HepG2 (cell line): ENCODE data around the gene KIF22. TPM values are rescaled to one million over a fixed set of nuclear protein-coding genes. Genes with fewer than 3 reads are reported as not detected.

Experiments
- CC2D1A ChIP-seq: sonication (generic); formaldehyde crosslinking; IDR thresholded peaks from 2 replicates; pipeline ENCODE4 v1.8.1; 2023; ENCODE audit warnings: mild to moderate bottlenecking, missing genetic modification reagents
- HNRNPH1 ChIP-seq: fragments of 200-400 bp; formaldehyde crosslinking; optimal IDR thresholded peaks from 2 replicates; pipeline ENCODE3; 2017; ENCODE audit warnings: mild to moderate bottlenecking, low read depth, low read length
- MAFK ChIP-seq, 2 experiments: IDR thresholded peaks in 1 of 2; conservative IDR thresholded peaks in 1 of 2; 2 replicates each; pipeline ENCODE4 v1.6.1; 2011; ENCODE audit warnings: improper control_type of control experiment in 2 of 2, low read length in 2 of 2
- NCOA2 ChIP-seq: sonication (generic); formaldehyde crosslinking; IDR thresholded peaks from 2 replicates; pipeline ENCODE4 v1.8.0; 2022; ENCODE audit warnings: inconsistent platforms
- NR2C2 ChIP-seq: sonication (generic); formaldehyde crosslinking; IDR thresholded peaks from 2 replicates; pipeline ENCODE4 v1.4.0; 2020; ENCODE audit warnings: missing genetic modification reagents, mild to moderate bottlenecking, moderate library complexity, borderline replicate concordance
- REXO4 ChIP-seq: sonication (generic); formaldehyde crosslinking; IDR thresholded peaks from 2 replicates; pipeline ENCODE4 v1.8.0; 2022; ENCODE audit warnings: missing genetic modification reagents, mild to moderate bottlenecking, borderline replicate concordance
- SRSF4 ChIP-seq: fragments of 200-400 bp; formaldehyde crosslinking; IDR thresholded peaks from one replicate; pipeline ENCODE4 v1.6.1; 2018; ENCODE audit warnings: mild to moderate bottlenecking, low read depth, low read length, moderate library complexity; ENCODE audit not compliant: poor library complexity, severe bottlenecking
- ZBTB39 ChIP-seq: sonication (generic); formaldehyde crosslinking; IDR thresholded peaks from 2 replicates; pipeline ENCODE4 v1.5.0; 2020; ENCODE audit warnings: missing genetic modification reagents
- ZBTB7A ChIP-seq: sonication (generic); formaldehyde crosslinking; IDR thresholded peaks from 2 replicates; pipeline ENCODE4 v1.8.0; 2022; ENCODE audit warnings: mild to moderate bottlenecking, missing genetic modification reagents
- ZNF451 ChIP-seq: sonication (generic); formaldehyde crosslinking; IDR thresholded peaks from 2 replicates; pipeline ENCODE4 v1.5.0; 2020; ENCODE audit warnings: mild to moderate bottlenecking, missing genetic modification reagents
- ZNF580 ChIP-seq: IDR thresholded peaks from 2 replicates; pipeline ENCODE4 v1.6.1; 2016; ENCODE audit warnings: low read depth, borderline replicate concordance
- ZNF615 ChIP-seq: sonication (generic); formaldehyde crosslinking; IDR thresholded peaks from 2 replicates; pipeline ENCODE4 v1.5.0; 2020; ENCODE audit warnings: mild to moderate bottlenecking, missing genetic modification reagents, borderline replicate concordance
- ZNF747 ChIP-seq: sonication (generic); formaldehyde crosslinking; IDR thresholded peaks from 2 replicates; pipeline ENCODE4 v1.8.1; 2023; ENCODE audit warnings: missing genetic modification reagents, mild to moderate bottlenecking, borderline replicate concordance
- polyA plus RNA-seq, 8 experiments: library from polyadenylated mRNA; depleted of rRNA in 3 of 8; stranded (reverse) in 7 of 8; unstranded in 1 of 8; fragments of >200 nt; fragmentation: Illumina TruSeq in 4 of 8; extraction: Trizol in 4 of 8; gene quantifications; 2 replicates each; pipeline versions ENCODE4 v1.2.1 to v1.2.3, GENCODE V29; 2011 to 2016; ENCODE audit warnings: low read depth in 4 of 8, missing spikeins in 1 of 8, mixed read lengths in 1 of 8; ENCODE audit not compliant: insufficient read depth in 1 of 8
- total RNA-seq, 5 experiments: library from RNA; depleted of rRNA; stranded (reverse); fragments of >200 nt; fragmentation: Illumina TruSeq; extraction: Trizol; gene quantifications; 2 replicates each; pipeline ENCODE4 v1.2.3, GENCODE V29; 2016; ENCODE audit warnings: low read depth in 1 of 5
- TF ChIP-seq, protein P1 (sequence below): sonication (generic); formaldehyde crosslinking; IDR thresholded peaks from 2 replicates; pipeline ENCODE4 v1.5.0; 2020; ENCODE audit warnings: mild to moderate bottlenecking, low read depth, missing genetic modification reagents, borderline replicate concordance
- TF ChIP-seq, protein P2 (sequence below): sonication (generic); formaldehyde crosslinking; IDR thresholded peaks from 2 replicates; pipeline ENCODE4; 2020; ENCODE audit warnings: missing genetic modification reagents, mild to moderate bottlenecking, borderline replicate concordance
- TF ChIP-seq, protein P3 (sequence below): sonication (generic); formaldehyde crosslinking; IDR thresholded peaks from 2 replicates; pipeline ENCODE4 v1.4.0; 2020; ENCODE audit warnings: missing genetic modification reagents, borderline replicate concordance

The KIF22 gene
- total and polyA plus RNA-seq, 2 of the 13 experiments (the other 11 are each of a cell fraction or from before 2014, with no cell fraction given) = 95.8 to 118 TPM

DNA sequence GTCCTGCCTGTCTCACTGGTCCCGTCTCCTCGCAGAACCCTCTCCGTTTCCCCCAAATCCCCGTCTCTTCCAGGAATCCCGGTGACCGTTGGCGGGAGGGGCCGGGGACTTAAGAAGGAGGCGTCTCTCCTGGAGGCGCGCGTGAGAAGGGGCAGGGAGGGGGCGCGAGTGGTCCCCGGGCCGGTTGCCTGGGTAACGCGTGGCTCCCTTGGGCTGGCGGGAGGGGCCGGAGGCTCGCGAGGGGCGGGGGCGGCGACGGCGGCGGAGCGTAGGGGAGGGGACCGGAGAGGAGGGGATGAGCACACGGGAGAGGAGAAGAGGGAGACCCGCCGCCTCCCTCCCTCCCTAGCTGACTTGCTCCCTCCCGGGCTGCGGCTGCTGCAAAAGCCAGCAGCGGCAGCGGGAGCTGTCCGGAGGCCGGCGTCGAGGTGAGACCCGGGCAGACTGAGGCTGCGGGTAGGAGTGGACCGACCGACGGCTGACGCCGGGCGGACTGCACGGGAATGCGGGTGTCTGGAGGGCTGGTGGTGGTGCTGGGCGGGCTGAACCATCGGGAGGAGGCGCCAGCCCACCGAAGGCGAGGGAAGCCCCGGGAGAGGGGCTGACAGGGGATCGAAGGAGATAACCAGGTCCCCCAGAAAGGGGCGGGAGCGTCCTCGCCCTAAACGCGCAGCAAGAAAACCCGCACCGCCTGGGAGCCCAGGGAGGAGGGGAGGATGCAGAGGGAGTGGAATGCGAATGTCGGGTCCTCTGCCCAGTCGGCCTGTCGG lies 21.5 kb downstream of the KIF22 start, which contains the start of gene PRRT2 (continued):
- TF ChIP-seq, protein P1, sequence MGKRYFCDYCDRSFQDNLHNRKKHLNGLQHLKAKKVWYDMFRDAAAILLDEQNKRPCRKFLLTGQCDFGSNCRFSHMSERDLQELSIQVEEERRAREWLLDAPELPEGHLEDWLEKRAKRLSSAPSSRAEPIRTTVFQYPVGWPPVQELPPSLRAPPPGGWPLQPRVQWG (CRISPR knock-in tag) = no peak
- TF ChIP-seq SRSF4 = no peak
- TF ChIP-seq, protein P2, sequence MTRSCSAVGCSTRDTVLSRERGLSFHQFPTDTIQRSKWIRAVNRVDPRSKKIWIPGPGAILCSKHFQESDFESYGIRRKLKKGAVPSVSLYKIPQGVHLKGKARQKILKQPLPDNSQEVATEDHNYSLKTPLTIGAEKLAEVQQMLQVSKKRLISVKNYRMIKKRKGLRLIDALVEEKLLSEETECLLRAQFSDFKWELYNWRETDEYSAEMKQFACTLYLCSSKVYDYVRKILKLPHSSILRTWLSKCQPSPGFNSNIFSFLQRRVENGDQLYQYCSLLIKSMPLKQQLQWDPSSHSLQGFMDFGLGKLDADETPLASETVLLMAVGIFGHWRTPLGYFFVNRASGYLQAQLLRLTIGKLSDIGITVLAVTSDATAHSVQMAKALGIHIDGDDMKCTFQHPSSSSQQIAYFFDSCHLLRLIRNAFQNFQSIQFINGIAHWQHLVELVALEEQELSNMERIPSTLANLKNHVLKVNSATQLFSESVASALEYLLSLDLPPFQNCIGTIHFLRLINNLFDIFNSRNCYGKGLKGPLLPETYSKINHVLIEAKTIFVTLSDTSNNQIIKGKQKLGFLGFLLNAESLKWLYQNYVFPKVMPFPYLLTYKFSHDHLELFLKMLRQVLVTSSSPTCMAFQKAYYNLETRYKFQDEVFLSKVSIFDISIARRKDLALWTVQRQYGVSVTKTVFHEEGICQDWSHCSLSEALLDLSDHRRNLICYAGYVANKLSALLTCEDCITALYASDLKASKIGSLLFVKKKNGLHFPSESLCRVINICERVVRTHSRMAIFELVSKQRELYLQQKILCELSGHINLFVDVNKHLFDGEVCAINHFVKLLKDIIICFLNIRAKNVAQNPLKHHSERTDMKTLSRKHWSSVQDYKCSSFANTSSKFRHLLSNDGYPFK (CRISPR knock-in tag) = no peak
- TF ChIP-seq, protein P3, sequence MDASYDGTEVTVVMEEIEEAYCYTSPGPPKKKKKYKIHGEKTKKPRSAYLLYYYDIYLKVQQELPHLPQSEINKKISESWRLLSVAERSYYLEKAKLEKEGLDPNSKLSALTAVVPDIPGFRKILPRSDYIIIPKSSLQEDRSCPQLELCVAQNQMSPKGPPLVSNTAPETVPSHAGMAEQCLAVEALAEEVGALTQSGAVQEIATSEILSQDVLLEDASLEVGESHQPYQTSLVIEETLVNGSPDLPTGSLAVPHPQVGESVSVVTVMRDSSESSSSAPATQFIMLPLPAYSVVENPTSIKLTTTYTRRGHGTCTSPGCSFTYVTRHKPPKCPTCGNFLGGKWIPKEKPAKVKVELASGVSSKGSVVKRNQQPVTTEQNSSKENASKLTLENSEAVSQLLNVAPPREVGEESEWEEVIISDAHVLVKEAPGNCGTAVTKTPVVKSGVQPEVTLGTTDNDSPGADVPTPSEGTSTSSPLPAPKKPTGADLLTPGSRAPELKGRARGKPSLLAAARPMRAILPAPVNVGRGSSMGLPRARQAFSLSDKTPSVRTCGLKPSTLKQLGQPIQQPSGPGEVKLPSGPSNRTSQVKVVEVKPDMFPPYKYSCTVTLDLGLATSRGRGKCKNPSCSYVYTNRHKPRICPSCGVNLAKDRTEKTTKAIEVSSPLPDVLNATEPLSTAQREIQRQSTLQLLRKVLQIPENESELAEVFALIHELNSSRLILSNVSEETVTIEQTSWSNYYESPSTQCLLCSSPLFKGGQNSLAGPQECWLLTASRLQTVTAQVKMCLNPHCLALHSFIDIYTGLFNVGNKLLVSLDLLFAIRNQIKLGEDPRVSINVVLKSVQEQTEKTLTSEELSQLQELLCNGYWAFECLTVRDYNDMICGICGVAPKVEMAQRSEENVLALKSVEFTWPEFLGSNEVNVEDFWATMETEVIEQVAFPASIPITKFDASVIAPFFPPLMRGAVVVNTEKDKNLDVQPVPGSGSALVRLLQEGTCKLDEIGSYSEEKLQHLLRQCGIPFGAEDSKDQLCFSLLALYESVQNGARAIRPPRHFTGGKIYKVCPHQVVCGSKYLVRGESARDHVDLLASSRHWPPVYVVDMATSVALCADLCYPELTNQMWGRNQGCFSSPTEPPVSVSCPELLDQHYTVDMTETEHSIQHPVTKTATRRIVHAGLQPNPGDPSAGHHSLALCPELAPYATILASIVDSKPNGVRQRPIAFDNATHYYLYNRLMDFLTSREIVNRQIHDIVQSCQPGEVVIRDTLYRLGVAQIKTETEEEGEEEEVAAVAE (CRISPR knock-in tag) = no peak
- no peak for TF ChIP-seq NCOA2
- peak; percentile 2; the same call in 1 of the 2 replicates for TF ChIP-seq ZNF580 (CRISPR knock-in tag)
- no peak for TF ChIP-seq ZNF451 (CRISPR knock-in tag)
- no peak for TF ChIP-seq REXO4 (CRISPR knock-in tag)
- no peak for TF ChIP-seq ZNF747 (CRISPR knock-in tag)
- TF ChIP-seq CC2D1A (CRISPR knock-in tag) = no peak
- TF ChIP-seq MAFK (conservative IDR thresholded peaks at IDR 0.05 in 1 of 2, IDR thresholded peaks at IDR 0.05 in 1 of 2; ENCODE audit: low read length in 2 of 2) = no peak
- no peak for TF ChIP-seq HNRNPH1
- no peak for TF ChIP-seq ZBTB39
- TF ChIP-seq NR2C2 (CRISPR knock-in tag) = no peak
- no peak for TF ChIP-seq ZNF615 (CRISPR knock-in tag)
- no peak for TF ChIP-seq ZBTB7A (CRISPR knock-in tag)
